CD4-positive, alpha-beta T cell treated with Interleukin-4 for 1 hour (primary cell): ENCODE data around the gene JOSD1.
A peak's percentile ranks its signal among the peaks of the same experiment; 100 is the strongest.
"Not testable (repeated sequence)": the region's sequence is repeated elsewhere in the genome, so short reads cannot be mapped to it uniquely, and the experiment has no call there.

ENCODE experiments used
- DNase-seq, 2 donors: peaks; one replicate each; pipeline ENCODE4 v3.0.0-alpha.2; 2020 to 2022

JOSD1 gene

DNA sequence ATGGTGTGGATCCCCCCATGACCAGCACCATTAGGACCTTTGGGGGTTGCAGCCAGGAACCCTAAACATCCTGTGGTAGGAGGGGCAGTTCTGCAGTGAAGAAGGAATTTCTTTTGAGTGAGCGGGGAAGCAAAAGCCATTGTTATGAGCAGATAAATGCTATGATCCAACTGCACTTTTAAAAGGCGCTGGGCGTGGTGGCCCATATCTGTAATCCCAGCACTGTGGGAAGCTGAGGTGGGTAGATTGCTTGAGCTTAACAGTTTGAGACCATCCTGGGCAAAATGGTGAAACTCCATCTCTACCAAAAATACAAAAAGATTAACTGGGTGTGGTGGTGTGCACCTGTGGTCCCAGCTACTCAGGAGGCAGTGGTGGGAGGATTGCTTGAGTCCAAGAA lies 24.9 kb downstream of the JOSD1 start:
- no peak for DNase-seq

DNA sequence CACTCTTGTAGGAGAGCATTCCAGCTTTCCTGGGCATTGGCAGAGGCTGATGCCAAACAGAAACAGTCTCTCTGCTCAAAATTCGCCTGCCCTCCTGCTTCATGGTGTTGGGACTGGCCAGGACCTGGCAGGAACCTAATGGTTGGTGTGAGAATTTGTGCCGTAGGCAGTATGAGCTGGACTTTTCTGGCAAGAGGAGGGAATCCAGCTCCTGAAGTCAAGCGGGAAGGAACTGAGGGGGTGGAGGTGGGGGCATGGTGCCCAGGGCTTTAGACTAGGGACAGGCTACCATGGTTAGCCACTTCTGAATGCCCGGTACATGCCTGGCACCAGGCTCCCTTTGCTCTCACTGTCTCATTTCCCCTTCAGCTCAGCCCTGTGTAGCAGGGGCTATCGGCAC lies 25.9 kb downstream of the JOSD1 start:
- DNase-seq: no peak

DNA sequence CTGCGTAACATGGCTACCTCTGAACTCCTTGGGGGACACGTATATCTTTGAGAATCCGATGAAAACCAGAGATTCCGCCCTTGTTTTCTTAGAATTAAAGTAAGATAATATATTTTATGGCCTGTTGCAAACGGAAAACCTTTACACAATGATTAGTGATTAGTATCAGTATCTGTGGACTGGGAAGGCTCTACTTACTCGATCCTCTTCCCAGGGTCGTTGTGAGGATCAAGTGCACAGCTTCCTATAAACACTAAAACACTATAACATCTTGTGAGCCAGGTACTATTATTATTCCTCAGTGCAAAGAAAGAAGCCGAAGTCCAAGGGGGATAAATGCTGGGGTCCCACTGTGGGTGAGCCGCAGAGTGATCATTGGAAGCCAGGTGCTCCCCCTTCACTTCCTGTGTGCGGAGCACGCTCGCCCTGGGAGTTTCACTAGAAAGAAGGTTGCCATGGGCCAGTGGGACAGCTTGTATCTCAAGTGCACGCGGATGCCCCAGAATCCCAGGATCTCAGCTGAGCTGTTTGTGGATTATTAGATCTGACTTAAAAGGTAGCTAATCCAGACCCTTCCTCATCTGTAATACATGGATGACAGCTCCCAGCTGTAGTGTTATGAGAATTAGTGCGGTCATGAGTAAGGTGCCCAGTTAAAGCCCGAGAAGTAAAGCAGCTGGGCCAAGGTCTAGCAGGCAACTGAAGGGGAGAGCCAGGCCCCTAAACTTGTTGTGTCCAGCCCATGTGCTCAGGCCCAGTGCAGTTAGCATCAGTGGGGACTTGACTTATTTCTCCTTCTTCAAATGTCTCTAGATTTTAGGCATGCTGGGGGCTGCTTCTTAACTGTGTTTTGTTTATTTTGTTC lies 43.5 kb downstream of the JOSD1 start:
- DNase-seq: peak; percentile 15 to 35

DNA sequence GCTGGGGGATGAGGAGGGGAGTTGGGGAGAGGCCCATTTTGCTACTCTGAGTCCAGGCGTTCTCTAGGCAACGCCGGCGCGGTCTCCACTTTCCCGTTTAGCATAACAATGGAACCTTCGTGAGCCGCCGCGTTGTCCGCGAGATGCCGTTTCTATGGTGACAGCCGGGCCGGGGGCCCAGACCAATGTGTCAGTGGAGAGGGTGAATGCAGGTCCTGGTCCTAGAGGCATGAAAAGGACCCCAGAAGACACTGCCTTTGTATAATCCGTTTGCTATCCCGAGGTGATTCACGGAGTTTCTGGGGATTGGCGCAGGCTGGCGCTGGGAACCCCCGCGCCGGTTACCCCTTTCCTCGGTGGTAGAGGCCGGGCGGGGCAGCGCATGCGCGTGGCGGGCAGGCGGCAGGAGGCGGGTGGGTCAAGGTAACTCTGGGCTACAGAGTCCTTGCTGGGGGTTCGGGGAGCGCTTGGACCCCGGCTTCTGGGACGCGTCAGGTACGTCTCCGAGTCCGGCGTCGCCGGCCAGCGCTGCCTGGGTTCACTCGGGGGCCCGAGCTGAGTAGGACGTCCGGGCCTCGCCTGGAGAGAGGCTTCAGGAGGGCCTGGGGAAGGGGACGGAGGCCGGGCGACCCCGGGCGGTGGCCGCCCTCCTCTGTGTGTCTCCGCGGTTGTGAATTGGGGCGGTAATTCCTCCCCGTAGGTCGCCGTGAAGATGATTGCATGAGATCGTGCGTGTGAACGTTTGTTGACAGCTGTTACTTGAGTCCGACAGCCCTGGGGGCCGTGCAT lies 44.3 kb downstream of the JOSD1 start, which contains the start of the genes CBY1 and FAM227A:
Gene CBY1 (plus strand): TSS at position 383 of the 789 bp plus-strand sequence. CDS start 11,417 bp downstream, outside the sequence.
Gene FAM227A (minus strand): TSS at position 137 of the 789 bp plus-strand sequence. CDS start 6,224 bp downstream, outside the sequence.
- DNase-seq: peak; percentile 86 to 87

DNA sequence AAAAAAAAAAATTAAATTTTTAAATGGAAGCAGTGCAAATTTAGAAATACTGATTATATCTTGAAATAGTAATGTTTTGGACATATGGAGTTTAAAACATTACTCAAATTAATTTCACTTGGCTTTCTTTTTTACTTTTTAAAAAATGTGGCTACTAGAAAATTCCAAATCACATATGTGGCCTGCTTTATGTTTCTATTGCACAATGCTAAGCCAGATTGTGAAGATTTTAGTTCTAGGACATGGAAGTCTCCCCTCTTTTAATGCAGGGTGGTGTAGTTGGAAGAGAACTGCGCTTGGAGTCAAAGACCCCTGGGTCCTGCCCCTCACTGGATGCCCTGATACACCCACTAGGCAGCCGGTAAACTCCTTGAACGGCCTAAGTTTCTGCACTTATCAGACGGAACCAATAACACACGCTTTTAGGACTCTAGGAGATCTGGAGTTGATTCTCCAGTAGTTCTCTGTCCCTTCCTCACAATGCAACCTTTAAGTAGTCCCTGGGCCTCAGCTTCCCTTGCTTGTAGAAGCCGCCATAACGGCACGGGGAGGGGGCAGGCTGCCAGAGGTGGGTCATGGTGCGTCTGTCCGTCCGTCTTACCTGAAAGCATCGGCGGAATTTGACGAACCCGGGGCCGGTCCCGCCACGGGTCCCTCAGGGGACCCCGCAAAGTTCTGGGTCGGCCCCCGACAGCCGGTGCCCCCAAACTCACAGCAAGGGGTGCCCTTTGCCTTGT lies 45.1 kb downstream of the JOSD1 start:
- no peak for DNase-seq

DNA sequence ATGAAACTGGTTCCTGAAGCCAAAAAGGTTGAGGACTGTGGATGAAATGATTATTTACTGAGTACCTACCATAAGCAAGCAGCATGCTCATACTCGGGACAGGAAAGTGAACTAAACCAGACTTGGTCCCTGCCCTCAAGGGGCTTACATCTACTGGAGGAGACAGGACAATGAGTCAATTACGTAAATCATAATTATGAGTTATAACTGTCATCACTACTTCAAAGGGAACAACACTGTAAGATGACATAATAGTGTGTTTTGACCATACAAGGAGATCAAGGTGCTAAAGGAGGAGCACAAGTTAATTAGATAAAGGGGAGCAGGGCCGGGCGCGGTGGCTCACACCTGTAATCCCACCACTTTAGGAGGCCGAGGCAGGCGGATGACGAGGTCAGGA lies 47.0 kb downstream of the JOSD1 start:
- no peak for DNase-seq

DNA sequence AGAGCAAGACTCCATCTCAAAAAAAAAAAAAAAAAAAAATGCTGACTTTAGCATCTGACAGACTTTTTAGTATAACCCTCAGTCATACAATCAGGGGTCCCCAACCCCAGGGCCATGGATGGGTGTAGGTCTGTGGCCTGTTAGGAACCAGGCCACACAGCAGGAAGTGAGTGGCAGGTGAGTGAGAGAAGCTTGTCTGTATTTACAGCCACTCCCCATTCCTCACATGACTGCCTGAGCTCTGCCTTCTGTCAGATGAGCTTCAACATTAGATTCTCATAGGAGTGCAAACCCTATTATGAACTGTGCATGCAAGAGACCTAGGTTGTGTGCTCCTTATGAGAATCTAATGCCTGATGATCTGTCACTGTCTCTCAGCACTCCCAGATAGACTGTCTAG lies 47.9 kb downstream of the JOSD1 start:
- no peak for DNase-seq

DNA sequence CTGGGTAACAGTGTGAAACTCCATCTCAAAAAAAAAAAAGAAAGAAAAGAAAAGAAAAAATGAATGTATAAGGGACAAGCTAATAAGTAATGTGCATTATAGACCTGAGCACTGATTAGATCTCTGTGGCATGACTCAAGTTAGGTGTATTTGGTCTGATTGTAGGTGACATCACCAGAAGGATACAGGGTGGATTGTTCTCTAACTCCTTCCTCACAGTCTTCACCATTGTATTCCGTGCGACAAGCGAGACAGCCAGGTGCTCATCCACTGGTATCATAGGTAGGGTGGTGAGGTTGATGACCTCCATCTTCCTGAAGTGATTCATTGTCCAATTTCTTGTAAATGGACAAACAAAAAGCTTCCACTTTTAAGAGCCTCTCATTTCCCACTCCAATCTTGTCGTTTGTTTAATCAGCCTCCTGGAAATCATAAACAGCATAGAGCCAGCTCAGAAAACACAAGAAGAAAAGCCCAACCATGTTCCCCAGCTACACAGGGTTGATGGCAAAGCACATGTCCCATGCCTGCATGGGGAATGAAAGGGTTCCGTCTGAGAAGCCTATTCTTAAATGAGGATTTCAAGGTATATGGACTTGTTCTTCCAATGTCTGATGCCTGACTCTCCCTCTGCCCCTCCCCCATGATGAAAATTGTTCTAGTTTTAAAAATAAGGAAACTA lies 50.8 kb downstream of the JOSD1 start:
- no peak for DNase-seq

DNA sequence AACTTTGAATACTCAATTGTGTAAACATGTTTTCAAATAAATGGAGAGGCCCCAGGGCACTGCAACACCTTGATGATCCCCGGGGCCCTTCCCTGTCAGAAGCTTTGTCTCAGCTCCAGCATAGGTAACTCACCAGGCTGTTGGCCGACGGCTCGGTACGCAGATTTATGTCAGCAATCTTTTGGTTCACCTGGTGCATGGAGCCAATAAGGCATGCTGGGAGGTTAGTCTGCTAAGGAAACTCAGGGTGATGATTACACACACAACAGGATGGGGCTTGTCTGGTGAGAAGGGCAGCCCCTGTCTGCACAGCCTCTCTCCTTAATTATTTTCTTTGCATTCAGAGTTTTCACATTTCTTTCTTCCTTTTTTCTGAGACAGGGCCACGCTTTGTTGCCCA lies 55.3 kb downstream of the JOSD1 start:
- DNase-seq: no peak

DNA sequence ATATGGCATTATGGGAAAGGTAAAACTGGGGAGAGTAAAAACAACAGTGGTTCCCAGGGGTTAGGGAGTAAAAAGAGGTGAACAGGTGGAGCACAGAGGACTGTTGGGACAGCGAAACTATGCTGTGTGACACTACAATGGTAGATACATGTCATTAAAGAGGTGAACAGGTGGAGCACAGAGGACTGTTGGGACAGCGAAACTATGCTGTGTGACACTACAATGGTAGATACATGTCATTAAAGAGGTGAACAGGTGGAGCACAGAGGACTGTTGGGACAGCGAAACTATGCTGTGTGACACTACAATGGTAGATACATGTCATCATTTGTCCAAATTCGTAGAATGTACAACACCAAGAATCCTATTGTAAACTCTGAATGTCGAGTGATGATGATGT lies 56.5 kb downstream of the JOSD1 start:
- DNase-seq: not testable (repeated sequence)

DNA sequence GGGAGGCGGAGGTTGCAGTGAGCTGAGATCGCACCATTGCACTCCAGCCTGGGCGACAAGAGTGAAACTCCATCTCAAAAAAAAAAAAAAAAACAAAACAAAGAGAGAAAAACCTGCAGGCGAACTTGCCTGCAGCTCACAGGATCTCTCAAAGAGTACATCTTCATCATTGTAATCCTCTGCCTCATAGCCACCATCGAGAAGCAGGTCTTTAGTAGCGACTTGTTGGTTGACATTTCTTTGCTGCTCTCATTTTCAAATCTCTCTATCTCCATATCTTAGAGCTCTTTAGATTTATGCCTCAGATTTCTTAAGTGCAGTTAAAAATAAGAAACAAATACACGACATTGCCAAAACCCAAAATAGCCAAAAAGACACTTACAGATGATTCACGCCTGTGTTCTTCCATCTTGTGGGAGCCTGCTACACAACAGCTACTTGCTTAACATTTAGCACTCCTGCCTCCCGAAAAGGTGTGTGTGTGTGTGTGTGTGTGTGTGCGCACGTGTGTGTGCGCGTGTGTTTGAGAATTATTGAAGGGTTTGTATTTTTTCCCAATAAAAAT lies 59.2 kb downstream of the JOSD1 start:
- no peak for DNase-seq

DNA sequence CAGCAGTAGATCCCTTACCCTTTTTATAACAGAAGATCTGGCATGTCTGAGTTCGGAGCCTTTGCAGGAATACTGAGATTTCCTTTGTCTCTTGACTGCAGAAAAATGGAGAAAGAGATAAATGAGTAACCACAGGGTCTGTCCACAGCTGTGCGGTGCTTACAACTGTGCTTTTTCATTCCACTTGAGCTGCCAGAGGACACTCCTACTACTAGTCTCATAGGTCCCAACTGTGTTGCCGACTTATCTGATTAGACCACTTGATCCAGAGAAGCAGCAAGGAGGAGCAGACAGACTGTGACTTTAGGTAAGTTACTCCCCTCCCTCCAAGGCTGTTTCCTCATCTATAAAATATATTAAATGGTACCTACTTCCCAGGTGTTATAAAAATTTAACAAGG lies 62.0 kb downstream of the JOSD1 start:
- DNase-seq: no peak

DNA sequence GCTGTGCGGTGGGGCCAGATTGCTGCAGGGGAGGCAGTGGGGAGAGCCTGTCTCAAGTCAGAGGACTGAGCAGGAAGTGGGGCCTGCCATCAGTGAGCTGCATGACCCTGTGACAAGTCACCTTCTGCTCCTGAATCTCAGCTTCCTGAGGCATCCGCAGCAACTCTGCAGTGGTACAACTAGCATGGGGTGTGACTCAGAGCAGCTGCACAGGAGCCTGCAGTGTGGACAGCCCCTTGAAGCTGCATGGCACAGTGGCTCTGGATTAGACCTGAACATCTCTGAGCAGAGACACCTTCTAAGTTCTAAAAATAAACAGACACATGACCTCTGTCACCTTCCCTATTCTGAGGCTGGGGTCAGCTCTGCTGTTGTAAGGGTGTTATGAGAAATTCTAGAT lies 62.5 kb downstream of the JOSD1 start:
- DNase-seq: no peak
